ENCODE data around the gene OR5K3. TPM values are rescaled to one million over a fixed set of nuclear protein-coding genes. Genes with fewer than 3 reads are reported as not detected.
"Not testable (repeated sequence)": the region's sequence is repeated elsewhere in the genome, so short reads cannot be mapped to it uniquely, and the experiment has no call there.

The OR5K3 gene
- total and polyA plus RNA-seq, 9 of the 15 experiments (the other 6 are each of a cell fraction or from before 2014, with no cell fraction given) = not detected

GRCh38 chr3:98395101-98395500, 4.6 kb downstream of the OR5K3 start:
- Histone ChIP-seq H4K20me1 (replicated peaks; ENCODE audit: control insufficient read depth, insufficient read depth, low read length) (no peaks in the 10 kb centered on the region), H3K4me3 (no peak overlapping the region), H3K4me2 (ENCODE audit: insufficient read depth, low read length) (no peak overlapping the region), H3K9ac (ENCODE audit: insufficient read depth in 1 of 2, low read depth in 2 of 2, low read length in 2 of 2) (no peak overlapping the region), H3K4me1 (replicated peaks in 1 of 2; ENCODE audit: control insufficient read depth in 2 of 2, insufficient read depth in 2 of 2, low read length in 2 of 2) (no peaks in the 10 kb centered on the region), H3K36me3 (ENCODE audit: control insufficient read depth, insufficient read depth, low read length) (no peaks in the 10 kb centered on the region), H3K79me2 (ENCODE audit: control insufficient read depth, insufficient read depth, low read length) (no peaks in the 10 kb centered on the region), H3K27me3 (ENCODE audit: control insufficient read depth in 2 of 2, insufficient read depth in 2 of 2, low read length in 2 of 2) (no peaks in the 10 kb centered on the region), H3K27ac (ENCODE audit: extremely low read depth, low read depth, low read length) (no peak overlapping the region), H3K9me1 (ENCODE audit: control insufficient read depth, insufficient read depth, low read length) (no peaks in the 10 kb centered on the region), H2AFZ (ENCODE audit: low read depth, low read length) (no peak overlapping the region), H3K9me3 (replicated peaks; ENCODE audit: control insufficient read depth, insufficient read depth, low read depth, low read length) (no peaks in the 10 kb centered on the region; the same call in 1 of the 2 replicates)
- no TSS peak for BruUV-seq (replicated peaks)
- intact Hi-C loops (cut with micrococcal nuclease) (no loop called here), in situ Hi-C loops (cut with MboI) (no loop called here)
- ATAC-seq (no peak), DNase-seq (ENCODE audit: extremely low read depth in 1 of 4, low spot score in 3 of 4) (no peak), FAIRE-seq (no peak)
- POLR2A ChIA-PET = no interaction called here
- TF ChIP-seq XRCC5 (IDR thresholded peaks at IDR 0.05; ENCODE audit: low read depth, low read length) (no peak), MAFK (IDR thresholded peaks at IDR 0.05; ENCODE audit: low read length) (no peak)
- CTCF ChIA-PET (ENCODE audit: low intra/inter-chr PET ratio) = no interaction called here

GRCh38 chr3:98396482-98396881, 6.0 kb downstream of the OR5K3 start:
- ATAC-seq; H3K4me3 ChIP-seq; POLR2A ChIA-PET; H3K9me1 ChIP-seq (ENCODE audit: control insufficient read depth, insufficient read depth, low read length); H4K20me1 ChIP-seq (replicated peaks; ENCODE audit: control insufficient read depth, insufficient read depth, low read length); H3K4me1 ChIP-seq (replicated peaks in 1 of 2; ENCODE audit: control insufficient read depth in 2 of 2, insufficient read depth in 2 of 2, low read length in 2 of 2); H3K79me2 ChIP-seq (ENCODE audit: control insufficient read depth, insufficient read depth, low read length); H3K9me3 ChIP-seq (replicated peaks; ENCODE audit: control insufficient read depth, insufficient read depth, low read depth, low read length); BruUV-seq (replicated peaks); H3K4me2 ChIP-seq (ENCODE audit: insufficient read depth, low read length); in situ Hi-C loops (cut with MboI); FAIRE-seq; CTCF ChIA-PET (ENCODE audit: low intra/inter-chr PET ratio); H3K36me3 ChIP-seq (ENCODE audit: control insufficient read depth, insufficient read depth, low read length); intact Hi-C loops (cut with micrococcal nuclease); H3K27me3 ChIP-seq (ENCODE audit: control insufficient read depth in 2 of 2, insufficient read depth in 2 of 2, low read length in 2 of 2); H3K27ac ChIP-seq (ENCODE audit: extremely low read depth, low read depth, low read length); H2AFZ ChIP-seq (ENCODE audit: low read depth, low read length); DNase-seq (ENCODE audit: extremely low read depth in 1 of 4, low spot score in 3 of 4); H3K9ac ChIP-seq (ENCODE audit: insufficient read depth in 1 of 2, low read depth in 2 of 2, low read length in 2 of 2): not testable (repeated sequence)
- whole genome bisulfite sequencing (ENCODE audit: insufficient coverage, low coverage, missing lambda C conversion rate) = 0% methylated on average over 1 of the region's 4 CpGs
